Measurements from ENCODE around the gene PNLIPRP2.

- TF ChIP-seq, protein P1, sequence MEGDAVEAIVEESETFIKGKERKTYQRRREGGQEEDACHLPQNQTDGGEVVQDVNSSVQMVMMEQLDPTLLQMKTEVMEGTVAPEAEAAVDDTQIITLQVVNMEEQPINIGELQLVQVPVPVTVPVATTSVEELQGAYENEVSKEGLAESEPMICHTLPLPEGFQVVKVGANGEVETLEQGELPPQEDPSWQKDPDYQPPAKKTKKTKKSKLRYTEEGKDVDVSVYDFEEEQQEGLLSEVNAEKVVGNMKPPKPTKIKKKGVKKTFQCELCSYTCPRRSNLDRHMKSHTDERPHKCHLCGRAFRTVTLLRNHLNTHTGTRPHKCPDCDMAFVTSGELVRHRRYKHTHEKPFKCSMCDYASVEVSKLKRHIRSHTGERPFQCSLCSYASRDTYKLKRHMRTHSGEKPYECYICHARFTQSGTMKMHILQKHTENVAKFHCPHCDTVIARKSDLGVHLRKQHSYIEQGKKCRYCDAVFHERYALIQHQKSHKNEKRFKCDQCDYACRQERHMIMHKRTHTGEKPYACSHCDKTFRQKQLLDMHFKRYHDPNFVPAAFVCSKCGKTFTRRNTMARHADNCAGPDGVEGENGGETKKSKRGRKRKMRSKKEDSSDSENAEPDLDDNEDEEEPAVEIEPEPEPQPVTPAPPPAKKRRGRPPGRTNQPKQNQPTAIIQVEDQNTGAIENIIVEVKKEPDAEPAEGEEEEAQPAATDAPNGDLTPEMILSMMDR (IDR thresholded peaks at IDR 0.05; ENCODE audit: insufficient read depth, low read length, poor library complexity, severe bottlenecking), result no peak
- no peak for TF ChIP-seq EZH2phosphoT487 (conservative IDR thresholded peaks at IDR 0.05; ENCODE audit: low read length)
Observed at GRCh38 chr10:116690356-116691322, 69.9 kb downstream of the PNLIPRP2 start.
